PC-3 (cell line): Measurements from ENCODE around the gene HPN.

Source experiments
- CTCF ChIP-seq: fragments of 300-600 bp; sonication (generic); conservative IDR thresholded peaks from 2 replicates; pipeline ENCODE4 v1.5.1; 2017; ENCODE audit warnings: antibody characterized with exemption, low read depth, mild to moderate bottlenecking, low read length
- EZH2 ChIP-seq: fragments of 300-600 bp; sonication (generic); IDR thresholded peaks from one replicate; pipeline ENCODE4 v1.6.1; 2017; ENCODE audit warnings: antibody characterized with exemption, mild to moderate bottlenecking, low read length; ENCODE audit not compliant: unreplicated experiment

GRCh38 chr19:35006999-35007365, 34.5 kb upstream of the HPN start:
- TF ChIP-seq CTCF (no peak), EZH2 (no peak)
